Upper lobe of right lung (tissue), 1 donor: ENCODE data around the gene DIP2C. TPM values are rescaled to one million over a fixed set of nuclear protein-coding genes. Genes with fewer than 3 reads are reported as not detected.
"Not testable (repeated sequence)": the region's sequence is repeated elsewhere in the genome, so short reads cannot be mapped to it uniquely, and the experiment has no call there.

Experiments used
- ATAC-seq: fragments of 200-7000 bp; cut with Tn5 transposase; one replicate; pipeline ENCODE4 v1.9.1; 2020; ENCODE audit warnings: mild to moderate bottlenecking, moderate library complexity
- DNase-seq: peaks from one replicate; pipeline ENCODE4 v3.0.0-alpha.2; 2020
- H3K27ac ChIP-seq: fragments of 200-600 bp; one replicate; pipeline ENCODE4 v1.8.0; 2022
- H3K27me3 ChIP-seq: fragments of 200-600 bp; one replicate; pipeline ENCODE4 v1.8.0; 2022; ENCODE audit warnings: mild to moderate bottlenecking
- H3K36me3 ChIP-seq: fragments of 200-600 bp; one replicate; pipeline ENCODE4 v1.8.0; 2022
- H3K4me1 ChIP-seq: fragments of 200-600 bp; one replicate; pipeline ENCODE4 v1.8.0; 2022
- H3K4me3 ChIP-seq: fragments of 200-600 bp; one replicate; pipeline ENCODE4 v1.8.0; 2022; ENCODE audit warnings: mild to moderate bottlenecking
- H3K9me3 ChIP-seq: fragments of 200-600 bp; one replicate; pipeline ENCODE4 v1.8.0; 2022
- intact Hi-C: fragments of 100-400 bp; cut with DNase I; formaldehyde crosslinking; loops from one replicate; pipeline ENCODE4 v1.11.0; 2022
- total RNA-seq: library from RNA; stranded (reverse); fragmentation: NEBNext Ultra II Directional; extraction: Animal tissue kit (Norgen Biotek cat#: 25700); gene quantifications from one replicate; pipeline ENCODE4 v1.2.1, GENCODE V29; 2021
- TF ChIP-seq, protein P1 (sequence below): fragments of 200-600 bp; IDR thresholded peaks from one replicate; pipeline ENCODE4 v1.8.0; 2022; ENCODE audit warnings: antibody characterized with exemption
- donor health status: DM: no; HTN: yes; CAD: no; lungs with severe emphysema.

The DIP2C gene
- total RNA-seq, 1 donor from 2014 or later, result 17.3 TPM

DNA sequence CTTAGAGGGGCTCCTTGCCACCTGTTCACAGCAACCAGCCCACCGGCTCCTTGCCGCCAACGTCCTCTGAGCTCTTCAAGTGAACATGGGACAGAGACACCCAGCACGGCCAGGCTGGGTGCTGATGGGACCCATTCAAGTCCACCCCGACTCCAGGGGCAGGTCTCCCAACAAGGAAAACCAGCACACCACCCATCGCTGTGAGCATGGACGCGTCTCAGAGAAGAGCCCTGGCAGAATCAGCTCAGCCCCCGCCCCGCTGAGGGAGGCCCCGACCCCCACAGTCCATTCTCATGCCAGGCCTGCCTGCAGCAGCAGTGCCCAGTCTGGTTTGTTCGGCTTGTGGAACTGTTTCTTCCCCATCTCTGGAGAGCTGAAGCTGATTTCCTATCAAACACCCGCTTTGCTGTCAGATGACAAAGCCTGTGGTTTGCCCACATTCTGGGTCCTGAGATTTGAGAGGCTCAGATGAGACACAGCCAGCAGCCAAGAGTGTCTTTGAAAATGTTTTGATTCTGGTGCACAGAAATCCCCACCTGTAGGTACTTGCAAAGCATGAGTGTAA, 337.6 kb downstream of the DIP2C start:
- Histone ChIP-seq H3K4me1 (no peaks in the 10 kb centered on the region), H3K9me3 (no peaks in the 10 kb centered on the region), H3K27ac (no peak overlapping the region), H3K4me3 (no peak overlapping the region), H3K27me3 (no peaks in the 10 kb centered on the region), H3K36me3 (peaks cover 30% of the 10 kb centered on the region)
- ATAC-seq (no peak), DNase-seq (peak; percentile 61)
- intact Hi-C loops, result no loop called here
- TF ChIP-seq, protein P1, sequence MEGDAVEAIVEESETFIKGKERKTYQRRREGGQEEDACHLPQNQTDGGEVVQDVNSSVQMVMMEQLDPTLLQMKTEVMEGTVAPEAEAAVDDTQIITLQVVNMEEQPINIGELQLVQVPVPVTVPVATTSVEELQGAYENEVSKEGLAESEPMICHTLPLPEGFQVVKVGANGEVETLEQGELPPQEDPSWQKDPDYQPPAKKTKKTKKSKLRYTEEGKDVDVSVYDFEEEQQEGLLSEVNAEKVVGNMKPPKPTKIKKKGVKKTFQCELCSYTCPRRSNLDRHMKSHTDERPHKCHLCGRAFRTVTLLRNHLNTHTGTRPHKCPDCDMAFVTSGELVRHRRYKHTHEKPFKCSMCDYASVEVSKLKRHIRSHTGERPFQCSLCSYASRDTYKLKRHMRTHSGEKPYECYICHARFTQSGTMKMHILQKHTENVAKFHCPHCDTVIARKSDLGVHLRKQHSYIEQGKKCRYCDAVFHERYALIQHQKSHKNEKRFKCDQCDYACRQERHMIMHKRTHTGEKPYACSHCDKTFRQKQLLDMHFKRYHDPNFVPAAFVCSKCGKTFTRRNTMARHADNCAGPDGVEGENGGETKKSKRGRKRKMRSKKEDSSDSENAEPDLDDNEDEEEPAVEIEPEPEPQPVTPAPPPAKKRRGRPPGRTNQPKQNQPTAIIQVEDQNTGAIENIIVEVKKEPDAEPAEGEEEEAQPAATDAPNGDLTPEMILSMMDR, result no peak

DNA sequence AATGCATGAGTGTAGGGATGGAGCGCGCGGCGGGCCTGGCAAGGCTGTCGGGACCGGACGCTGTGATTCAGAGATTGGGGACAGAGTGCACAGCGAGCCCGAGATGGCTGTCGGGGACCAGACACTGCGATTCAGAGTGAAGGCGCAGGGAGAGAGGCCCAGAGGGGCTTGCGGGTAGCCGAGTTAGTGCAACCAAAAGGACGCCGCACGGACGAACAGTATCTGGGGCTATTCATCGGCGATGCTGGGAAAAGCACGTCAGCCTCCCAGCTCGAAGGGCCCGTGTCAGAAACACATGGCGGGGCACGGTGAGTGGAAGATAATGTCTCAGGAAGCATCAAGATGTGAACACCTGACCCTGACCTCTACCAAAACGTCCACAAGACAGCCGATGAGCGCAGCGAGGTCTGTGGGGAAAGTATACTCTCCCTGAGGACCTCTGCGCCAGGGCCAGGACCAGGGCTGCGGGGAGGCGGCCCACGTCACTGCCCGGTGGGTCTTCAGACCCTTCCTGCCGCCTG, 338.4 kb downstream of the DIP2C start:
- peak; percentile 10 for ATAC-seq
- Histone ChIP-seq H3K4me1 (no peaks in the 10 kb centered on the region), H3K4me3 (no peak overlapping the region), H3K27ac (no peak overlapping the region), H3K36me3 (peaks cover 30% of the 10 kb centered on the region), H3K9me3 (no peaks in the 10 kb centered on the region), H3K27me3 (no peaks in the 10 kb centered on the region)
- DNase-seq, result peak; percentile 54
- intact Hi-C loops, result no loop called here
- TF ChIP-seq, protein P1, result no peak

DNA sequence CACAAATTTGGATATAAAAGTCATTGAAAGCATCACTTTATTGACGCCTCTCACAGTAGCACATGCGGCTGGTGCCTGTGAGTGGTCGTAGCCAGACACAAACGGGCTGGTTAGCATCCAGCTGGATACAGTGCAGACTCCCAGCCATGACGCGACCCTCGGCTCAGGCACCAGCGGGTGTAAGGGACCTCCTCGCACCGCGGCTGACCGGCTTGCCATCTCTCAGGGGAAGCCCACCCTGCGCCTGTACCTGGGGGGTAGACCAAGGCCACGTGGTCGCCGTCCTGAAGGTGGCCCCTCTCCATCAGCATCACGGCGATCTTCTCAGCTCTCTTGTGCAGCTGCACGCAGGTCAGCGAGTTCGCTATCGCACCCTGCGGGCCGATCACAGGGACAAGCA, 340.4 kb downstream of the DIP2C start:
- DNase-seq (peak; percentile 56), ATAC-seq (no peak)
- peaks cover 22% of the 10 kb centered on the region for H3K36me3 ChIP-seq
- no peak overlapping the region for H3K27ac ChIP-seq
- H3K9me3 ChIP-seq, result no peaks in the 10 kb centered on the region
- no peak overlapping the region for H3K4me3 ChIP-seq
- TF ChIP-seq, protein P1, result no peak
- intact Hi-C loops, result no loop called here
- no peaks in the 10 kb centered on the region for H3K4me1 ChIP-seq
- no peaks in the 10 kb centered on the region for H3K27me3 ChIP-seq

DNA sequence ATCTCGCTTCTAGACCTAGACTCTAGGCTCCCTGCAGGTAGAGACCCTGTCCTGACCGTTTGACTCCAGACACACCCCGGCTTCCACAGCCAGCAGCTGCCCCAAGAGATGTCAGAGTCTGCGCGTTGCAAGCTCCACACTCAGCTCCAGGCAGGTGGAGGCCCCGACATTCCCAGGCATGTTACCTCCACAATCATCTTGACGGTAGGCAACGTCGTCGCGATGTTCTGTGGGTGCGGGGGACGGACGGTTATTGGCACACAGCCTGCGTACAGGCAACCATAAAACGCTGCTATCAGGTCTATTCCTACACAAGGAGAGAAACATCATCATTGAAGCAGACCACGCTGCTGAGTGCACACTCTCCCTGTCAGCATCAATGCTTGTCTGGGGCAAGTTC, 341.0 kb downstream of the DIP2C start:
- Histone ChIP-seq H3K27ac (no peak overlapping the region), H3K27me3 (no peaks in the 10 kb centered on the region), H3K4me1 (no peaks in the 10 kb centered on the region), H3K9me3 (no peaks in the 10 kb centered on the region), H3K36me3 (peaks cover 19% of the 10 kb centered on the region), H3K4me3 (no peak overlapping the region)
- intact Hi-C loops, result no loop called here
- ATAC-seq (no peak), DNase-seq (peak; percentile 61)
- TF ChIP-seq, protein P1, result no peak

DNA sequence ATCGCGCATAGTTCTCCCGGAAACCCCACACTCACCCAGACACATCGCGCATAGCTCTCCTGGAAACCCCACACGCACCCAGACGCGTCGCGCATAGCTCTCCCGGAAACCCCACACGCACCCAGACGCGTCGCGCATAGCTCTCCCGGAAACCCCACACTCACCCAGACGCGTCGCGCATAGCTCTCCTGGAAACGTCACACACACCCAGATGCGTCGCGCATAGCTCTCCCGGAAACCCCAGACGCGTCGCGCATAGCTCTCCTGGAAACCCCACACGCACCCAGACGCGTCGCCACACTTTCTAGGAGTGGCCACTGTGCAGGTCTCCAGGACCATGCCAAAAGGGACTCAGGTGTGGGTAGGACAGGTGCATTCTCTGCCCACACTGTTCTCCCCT, 341.7 kb downstream of the DIP2C start:
- intact Hi-C loops, H3K4me3 ChIP-seq, H3K4me1 ChIP-seq, H3K9me3 ChIP-seq, ATAC-seq, H3K27ac ChIP-seq, H3K27me3 ChIP-seq: not testable (repeated sequence)
- DNase-seq, result peak; percentile 45
- peaks cover 19% of the 10 kb centered on the region for H3K36me3 ChIP-seq

DNA sequence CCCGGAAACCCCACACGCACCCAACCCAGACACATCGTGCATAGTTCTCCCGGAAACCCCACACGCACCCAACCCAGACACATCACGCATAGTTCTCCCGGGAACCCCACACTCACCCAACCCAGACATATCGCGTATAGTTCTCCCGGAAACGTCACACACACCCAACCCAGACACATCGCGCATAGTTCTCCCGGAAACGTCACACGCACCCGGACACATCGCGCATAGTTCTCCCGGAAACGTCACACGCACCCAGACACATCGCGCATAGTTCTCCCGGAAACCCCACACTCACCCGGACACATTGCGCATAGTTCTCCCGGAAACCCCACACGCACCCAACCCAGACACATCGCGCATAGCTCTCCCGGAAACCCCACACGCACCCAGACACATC, 342.3 kb downstream of the DIP2C start:
- H3K4me3 ChIP-seq, intact Hi-C loops, H3K27me3 ChIP-seq, H3K4me1 ChIP-seq, ATAC-seq, H3K27ac ChIP-seq, H3K9me3 ChIP-seq: not testable (repeated sequence)
- DNase-seq, result peak; percentile 26
- H3K36me3 ChIP-seq, result peaks cover 19% of the 10 kb centered on the region
